ENCODE data around the gene MIA3. TPM values are rescaled to one million over a fixed set of nuclear protein-coding genes. Genes with fewer than 3 reads are reported as not detected.
"Not testable (repeated sequence)": the region's sequence is repeated elsewhere in the genome, so short reads cannot be mapped to it uniquely, and the experiment has no call there.

The MIA3 gene, protein sequence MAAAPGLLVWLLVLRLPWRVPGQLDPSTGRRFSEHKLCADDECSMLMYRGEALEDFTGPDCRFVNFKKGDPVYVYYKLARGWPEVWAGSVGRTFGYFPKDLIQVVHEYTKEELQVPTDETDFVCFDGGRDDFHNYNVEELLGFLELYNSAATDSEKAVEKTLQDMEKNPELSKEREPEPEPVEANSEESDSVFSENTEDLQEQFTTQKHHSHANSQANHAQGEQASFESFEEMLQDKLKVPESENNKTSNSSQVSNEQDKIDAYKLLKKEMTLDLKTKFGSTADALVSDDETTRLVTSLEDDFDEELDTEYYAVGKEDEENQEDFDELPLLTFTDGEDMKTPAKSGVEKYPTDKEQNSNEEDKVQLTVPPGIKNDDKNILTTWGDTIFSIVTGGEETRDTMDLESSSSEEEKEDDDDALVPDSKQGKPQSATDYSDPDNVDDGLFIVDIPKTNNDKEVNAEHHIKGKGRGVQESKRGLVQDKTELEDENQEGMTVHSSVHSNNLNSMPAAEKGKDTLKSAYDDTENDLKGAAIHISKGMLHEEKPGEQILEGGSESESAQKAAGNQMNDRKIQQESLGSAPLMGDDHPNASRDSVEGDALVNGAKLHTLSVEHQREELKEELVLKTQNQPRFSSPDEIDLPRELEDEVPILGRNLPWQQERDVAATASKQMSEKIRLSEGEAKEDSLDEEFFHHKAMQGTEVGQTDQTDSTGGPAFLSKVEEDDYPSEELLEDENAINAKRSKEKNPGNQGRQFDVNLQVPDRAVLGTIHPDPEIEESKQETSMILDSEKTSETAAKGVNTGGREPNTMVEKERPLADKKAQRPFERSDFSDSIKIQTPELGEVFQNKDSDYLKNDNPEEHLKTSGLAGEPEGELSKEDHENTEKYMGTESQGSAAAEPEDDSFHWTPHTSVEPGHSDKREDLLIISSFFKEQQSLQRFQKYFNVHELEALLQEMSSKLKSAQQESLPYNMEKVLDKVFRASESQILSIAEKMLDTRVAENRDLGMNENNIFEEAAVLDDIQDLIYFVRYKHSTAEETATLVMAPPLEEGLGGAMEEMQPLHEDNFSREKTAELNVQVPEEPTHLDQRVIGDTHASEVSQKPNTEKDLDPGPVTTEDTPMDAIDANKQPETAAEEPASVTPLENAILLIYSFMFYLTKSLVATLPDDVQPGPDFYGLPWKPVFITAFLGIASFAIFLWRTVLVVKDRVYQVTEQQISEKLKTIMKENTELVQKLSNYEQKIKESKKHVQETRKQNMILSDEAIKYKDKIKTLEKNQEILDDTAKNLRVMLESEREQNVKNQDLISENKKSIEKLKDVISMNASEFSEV (N-terminal part only)
- 29.1 and 38.6 TPM in 2 replicates for total RNA-seq (2014; rRNA removed; shearing (Covaris generic))
- 33.3 and 35.4 TPM in 2 replicates for polyA plus RNA-seq (2015; cell fraction: cytosol; rRNA removed)
- polyA plus RNA-seq (2015; cell fraction: nucleus; rRNA removed) = 110 and 154 TPM in 2 replicates

DNA sequence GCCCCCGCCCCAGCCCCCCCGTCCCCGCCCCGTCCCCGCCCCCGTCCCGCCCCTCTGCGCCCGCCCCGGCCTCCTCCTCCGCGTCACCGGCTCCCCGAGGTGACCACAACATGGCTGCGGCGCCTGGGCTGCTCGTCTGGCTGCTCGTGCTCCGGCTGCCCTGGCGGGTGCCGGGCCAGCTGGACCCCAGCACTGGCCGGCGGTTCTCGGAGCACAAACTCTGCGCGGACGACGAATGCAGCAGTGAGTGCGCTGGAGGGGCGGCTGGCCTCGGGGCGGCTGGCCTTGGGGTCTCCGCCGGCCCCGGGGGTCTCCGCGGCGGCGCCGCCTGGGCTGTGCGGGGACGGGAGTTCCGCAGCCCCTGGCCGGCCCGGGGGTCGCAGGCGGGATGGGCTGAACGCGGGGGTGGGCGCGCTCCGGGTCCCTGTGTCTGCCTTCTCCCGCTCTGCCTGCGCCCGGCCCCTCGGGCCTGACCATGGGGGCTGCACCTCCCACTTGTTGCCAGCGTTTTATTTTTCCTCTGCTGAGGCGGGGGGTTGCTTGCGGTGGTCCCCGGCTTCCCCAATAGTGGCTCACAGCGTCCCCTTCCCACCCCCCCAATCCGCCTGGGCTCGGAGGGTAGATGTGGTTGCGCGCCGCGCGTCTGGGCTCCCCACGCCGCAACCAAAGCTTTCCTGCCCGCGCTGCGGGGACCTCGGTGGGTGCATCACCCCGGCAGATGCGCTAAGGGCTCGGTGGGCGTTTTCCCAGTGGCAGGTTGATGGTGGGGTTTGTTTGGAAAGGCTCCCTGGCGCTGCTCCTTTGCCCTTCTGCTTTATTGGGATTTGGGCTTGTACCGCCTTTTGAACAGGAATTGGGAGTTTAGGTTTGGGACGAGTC, at the start of gene MIA3:
TSS of gene MIA3 (plus strand) at position 97 of the 879 bp plus-strand sequence. CDS start at position 111, 14 bp downstream.
- in situ Hi-C loops (cut with HindIII; ENCODE audit: low pct_unique_long_range_greater_than_20kb, low sequenced_read_pairs) = no loop called here
- DNase-seq (ENCODE audit: low read depth, low spot score) = no peak

DNA sequence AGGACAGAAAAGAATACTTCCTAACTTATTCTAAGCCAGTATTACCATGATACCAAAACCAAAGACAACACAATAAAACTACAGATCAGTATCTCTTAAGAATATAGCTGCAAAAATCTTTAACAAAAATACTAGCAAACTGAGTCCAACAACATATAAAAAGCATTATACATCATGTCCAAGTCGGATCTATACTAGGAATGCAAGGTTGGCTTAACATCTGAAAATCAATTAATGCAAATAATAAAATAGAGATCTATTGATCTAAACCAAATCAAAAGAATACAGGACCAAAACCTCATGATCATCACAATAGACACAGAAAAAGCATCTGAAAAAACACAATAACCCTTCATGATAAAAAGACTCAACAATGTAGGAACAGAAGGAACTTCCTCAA, 47.1 kb upstream of the MIA3 start:
- DNase-seq (ENCODE audit: low read depth, low spot score) = no peak
- in situ Hi-C loops (cut with HindIII; ENCODE audit: low pct_unique_long_range_greater_than_20kb, low sequenced_read_pairs) = no loop called here

DNA sequence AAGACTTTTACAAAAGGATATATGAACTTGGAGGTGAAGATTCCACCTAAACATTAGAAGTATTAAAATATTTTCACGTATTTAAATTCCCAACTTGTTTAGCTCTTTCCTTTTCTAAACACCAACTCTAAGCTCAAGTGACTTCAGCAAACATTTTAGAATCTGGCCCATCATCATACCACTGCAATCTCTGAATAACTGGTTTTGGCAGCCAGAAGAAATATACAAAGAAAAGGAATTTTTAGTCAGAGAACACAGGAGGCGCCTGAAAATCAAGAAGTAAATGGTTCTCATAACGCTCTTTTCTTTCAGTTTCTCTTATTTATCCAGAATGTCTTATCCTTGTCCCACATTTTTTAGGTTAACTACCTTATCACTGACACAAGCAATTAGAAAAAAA, 38.6 kb upstream of the MIA3 start:
- in situ Hi-C loops (cut with HindIII; ENCODE audit: low pct_unique_long_range_greater_than_20kb, low sequenced_read_pairs) = no loop called here
- no peak for DNase-seq (ENCODE audit: low read depth, low spot score)

DNA sequence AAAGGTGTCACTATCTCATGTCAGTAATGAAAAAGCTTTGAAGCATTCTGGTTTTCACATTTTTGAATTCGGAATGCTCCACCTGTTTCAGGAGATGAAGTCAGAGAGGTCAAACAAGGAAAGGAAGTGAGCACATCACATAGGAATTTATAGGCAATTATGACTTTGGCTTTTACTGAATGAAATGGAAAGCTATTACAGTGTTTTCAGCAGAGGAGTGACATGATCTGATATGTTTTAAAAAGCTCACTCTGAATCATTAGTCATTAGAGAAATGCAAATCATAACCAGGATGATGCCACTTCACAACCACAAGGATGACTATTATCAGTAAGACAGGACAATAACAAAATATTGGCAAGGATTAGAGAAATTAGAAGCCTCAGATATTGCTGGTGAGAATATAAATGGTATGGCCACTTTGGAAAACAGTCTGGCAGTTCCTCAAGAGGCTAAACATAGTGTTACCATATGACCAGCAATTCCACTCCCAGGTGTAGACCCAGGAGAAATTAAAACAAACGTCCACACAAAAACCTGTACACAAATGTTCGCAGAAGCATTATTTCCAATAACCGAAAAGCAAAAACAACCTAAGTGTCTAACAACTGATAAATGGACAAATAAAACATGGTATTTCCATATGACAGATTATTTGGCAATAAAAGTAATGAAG, 35.7 kb upstream of the MIA3 start:
- no peak for DNase-seq (ENCODE audit: low read depth, low spot score)
- in situ Hi-C loops (cut with HindIII; ENCODE audit: low pct_unique_long_range_greater_than_20kb, low sequenced_read_pairs) = no loop called here

DNA sequence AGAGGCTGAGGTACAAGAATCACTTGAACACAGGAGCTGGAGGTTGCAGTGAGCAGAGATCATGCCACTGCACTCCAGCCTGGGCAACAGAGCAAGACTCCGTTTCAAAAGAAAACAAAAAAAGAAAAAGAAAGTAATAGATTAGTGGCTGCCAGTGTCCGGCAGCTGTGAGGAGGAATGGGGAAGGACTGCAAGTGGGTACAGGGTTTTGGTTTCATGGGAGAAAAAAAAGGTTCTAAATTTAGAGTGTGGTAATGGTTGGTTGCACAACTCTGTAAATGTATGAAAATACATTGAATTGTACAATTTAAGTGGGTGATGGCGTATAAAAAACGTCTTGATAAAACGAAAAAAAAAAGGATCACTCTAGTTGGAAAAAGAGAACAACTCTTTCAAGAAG, 34.8 kb upstream of the MIA3 start:
- DNase-seq (ENCODE audit: low read depth, low spot score) = no peak
- in situ Hi-C loops (cut with HindIII; ENCODE audit: low pct_unique_long_range_greater_than_20kb, low sequenced_read_pairs) = no loop called here

DNA sequence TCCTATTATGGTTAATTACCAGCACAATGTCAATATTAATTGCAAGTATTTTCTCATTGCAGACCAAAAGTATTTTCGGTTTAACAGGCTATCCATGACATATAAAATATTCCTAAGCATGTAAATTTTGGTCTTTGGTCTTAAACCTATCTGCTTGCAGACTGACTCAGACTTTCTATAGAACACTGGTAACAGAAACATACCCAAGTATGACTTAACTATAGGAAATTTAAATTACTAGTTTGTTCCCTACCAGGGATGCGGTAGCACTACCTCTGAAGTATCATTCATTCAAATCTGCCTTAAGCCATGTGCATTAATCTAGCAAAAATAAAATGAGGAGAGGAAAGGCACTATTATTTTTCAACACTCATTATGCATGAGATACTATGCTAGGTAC, 31.1 kb upstream of the MIA3 start:
- no peak for DNase-seq (ENCODE audit: low read depth, low spot score)
- in situ Hi-C loops (cut with HindIII; ENCODE audit: low pct_unique_long_range_greater_than_20kb, low sequenced_read_pairs) = no loop called here

DNA sequence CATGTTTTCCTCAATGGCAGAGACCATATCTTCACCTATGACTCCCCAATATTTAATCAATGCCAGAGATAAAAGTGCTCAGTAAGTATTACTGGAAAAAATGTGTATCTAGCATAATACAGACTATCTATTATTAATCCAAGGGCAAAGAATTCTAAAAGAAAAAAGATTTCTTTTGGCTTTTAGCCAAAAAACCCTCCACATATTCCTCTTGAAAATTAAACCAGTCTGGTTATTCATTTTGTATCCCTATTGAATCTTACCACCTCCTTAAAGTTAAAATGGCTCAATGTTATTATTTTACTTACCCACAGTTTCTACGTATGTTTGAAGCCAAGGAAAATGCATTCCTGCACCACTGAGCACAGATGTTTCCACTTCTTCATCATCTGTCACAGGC, 29.8 kb upstream of the MIA3 start:
- no peak for DNase-seq (ENCODE audit: low read depth, low spot score)
- in situ Hi-C loops (cut with HindIII; ENCODE audit: low pct_unique_long_range_greater_than_20kb, low sequenced_read_pairs) = no loop called here

DNA sequence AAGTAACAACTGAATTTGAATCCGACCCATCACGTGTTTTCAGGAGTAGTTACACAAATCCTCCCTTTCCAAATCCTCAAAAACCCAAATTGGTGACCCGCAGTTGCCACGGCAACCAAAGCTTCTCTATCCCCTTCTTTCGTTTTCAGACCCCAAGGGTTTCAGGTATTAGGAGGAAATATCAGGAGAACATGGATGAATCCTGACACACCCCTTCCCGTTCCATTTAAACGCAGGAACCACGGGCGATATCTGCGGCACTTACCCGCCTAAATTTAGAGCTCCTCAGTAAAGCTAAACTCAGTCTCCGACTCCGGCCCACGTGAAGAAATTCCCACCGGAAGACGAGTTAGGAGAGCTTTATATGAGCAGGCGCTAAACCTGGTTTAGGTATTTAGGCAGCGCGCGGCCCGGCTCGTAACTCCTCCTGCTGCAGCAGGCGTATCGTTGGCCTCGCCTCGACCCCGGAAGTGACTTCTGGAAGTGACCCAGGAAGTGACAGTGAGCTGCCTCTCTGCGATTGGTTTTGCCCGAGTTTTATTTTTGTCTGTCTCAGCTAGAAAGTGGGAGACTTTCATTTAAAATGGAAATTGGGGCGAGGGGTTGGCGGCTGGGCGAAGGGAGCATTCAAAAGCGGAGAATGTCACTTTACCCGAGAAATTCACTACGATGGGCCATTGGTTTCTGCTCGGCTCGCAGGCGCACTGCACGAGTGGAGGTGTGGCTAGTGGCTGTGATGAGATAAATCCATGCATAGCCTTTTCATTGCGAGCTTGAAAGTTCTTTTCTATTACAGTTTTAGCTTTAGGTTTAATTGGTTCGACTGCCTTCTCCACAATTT, 28.2 kb upstream of the MIA3 start, which contains the start of gene TAF1A:
TSS of gene TAF1A (minus strand) at position 472 of the 841 bp plus-strand sequence.
- in situ Hi-C loops (cut with HindIII; ENCODE audit: low pct_unique_long_range_greater_than_20kb, low sequenced_read_pairs) = no loop called here
- DNase-seq (ENCODE audit: low read depth, low spot score) = peak; percentile 86

DNA sequence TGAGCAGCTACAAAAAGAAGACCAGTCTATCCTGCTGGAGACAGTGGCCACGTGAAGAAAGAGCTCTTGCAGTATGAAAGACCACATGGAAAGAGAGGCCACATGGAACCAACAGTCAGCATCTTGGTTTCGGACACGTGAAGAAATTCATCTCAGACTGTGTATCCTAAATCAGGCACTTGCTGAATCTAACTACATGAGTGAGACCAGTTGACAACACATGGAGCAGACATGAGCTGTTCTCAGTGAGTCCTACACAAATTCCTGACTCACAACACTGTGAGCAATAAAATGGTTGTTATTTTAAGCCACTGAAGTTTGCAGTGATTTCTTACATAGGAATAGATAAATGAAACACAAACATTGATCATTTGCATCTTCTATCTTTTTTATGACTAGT, 25.7 kb upstream of the MIA3 start:
- peak; percentile 7 for DNase-seq (ENCODE audit: low read depth, low spot score)
- in situ Hi-C loops (cut with HindIII; ENCODE audit: low pct_unique_long_range_greater_than_20kb, low sequenced_read_pairs) = no loop called here

DNA sequence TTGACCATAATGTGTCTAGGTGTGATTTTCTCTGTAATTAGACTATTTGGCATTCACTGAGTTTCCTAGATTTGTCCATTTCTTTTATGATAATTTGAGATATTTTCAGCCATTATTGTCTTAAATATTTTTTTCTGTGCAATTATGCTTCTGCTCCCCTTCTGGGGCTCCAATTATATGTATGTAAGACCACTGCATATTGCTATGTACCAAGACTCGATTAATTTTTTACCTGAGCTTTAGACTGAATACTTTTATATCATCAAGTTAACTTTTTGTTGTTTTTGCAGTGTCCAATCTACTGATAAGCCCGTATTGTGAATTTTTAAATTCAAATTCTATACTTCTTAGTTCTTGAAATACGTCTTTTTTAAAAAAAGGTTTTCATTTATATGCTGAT, 23.1 kb upstream of the MIA3 start:
- no peak for DNase-seq (ENCODE audit: low read depth, low spot score)
- in situ Hi-C loops (cut with HindIII; ENCODE audit: low pct_unique_long_range_greater_than_20kb, low sequenced_read_pairs) = no loop called here

DNA sequence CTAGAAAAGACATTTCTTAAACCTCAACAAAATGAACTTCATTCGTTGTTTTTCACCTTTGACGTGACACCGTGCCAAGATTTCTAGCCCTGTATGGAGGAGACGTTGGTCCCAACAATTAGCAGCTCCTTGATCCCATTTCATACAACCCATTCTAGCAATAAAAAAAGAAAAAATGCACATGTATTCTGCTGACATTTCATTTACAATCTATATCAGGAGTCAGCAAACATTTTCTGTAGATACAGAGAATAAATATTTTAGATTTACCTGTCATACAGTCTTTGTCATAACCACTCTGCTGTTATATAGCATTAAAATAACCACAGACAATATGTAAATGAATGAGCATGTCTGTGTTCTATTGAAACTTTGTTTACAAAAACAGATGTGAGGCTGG, 21.2 kb upstream of the MIA3 start:
- in situ Hi-C loops (cut with HindIII; ENCODE audit: low pct_unique_long_range_greater_than_20kb, low sequenced_read_pairs) = no loop called here

DNA sequence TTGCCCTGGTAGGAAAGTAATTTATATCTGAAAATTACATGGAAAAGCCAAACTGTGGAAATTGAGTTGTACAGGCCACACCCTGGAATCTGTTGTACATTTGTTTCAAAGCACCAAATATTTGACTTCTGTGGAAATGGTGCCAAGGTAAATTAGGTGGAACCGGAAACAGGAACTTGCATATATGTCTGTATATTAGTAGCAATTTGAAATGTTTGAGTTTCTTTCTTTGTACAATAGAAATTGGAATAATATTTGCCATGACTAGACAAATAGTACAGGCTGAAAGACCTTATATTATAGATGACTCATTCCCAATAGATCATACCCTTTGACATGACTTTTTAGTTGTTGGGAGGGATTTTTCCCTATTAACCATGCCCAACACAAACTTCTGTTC, 17.6 kb upstream of the MIA3 start:
- in situ Hi-C loops (cut with HindIII; ENCODE audit: low pct_unique_long_range_greater_than_20kb, low sequenced_read_pairs) = no loop called here
- DNase-seq (ENCODE audit: low read depth, low spot score) = no peak

More for the DNA sequence above, 21.2 kb upstream of the MIA3 start:
- DNase-seq (ENCODE audit: low read depth, low spot score) = no peak

DNA sequence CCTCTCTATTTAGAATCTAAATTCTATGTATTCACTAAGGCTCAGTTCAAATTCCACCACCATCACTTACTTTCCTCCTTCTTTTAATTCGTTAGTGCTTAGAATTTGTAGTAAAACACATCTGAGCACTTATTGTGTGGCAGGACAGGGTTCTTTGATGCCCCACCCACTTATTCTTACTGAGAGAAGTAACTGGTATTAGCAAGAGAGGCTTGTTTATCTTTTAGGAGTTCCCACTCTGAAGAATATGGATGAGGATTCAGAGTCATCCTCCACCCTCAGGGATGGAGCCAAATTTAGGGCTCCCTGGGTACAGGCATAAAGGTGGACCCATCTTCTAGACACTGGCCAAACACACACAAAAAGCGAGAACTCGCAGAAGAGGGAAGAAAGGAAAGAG, 16.6 kb upstream of the MIA3 start:
- DNase-seq (ENCODE audit: low read depth, low spot score) = no peak
- in situ Hi-C loops (cut with HindIII; ENCODE audit: low pct_unique_long_range_greater_than_20kb, low sequenced_read_pairs) = no loop called here

DNA sequence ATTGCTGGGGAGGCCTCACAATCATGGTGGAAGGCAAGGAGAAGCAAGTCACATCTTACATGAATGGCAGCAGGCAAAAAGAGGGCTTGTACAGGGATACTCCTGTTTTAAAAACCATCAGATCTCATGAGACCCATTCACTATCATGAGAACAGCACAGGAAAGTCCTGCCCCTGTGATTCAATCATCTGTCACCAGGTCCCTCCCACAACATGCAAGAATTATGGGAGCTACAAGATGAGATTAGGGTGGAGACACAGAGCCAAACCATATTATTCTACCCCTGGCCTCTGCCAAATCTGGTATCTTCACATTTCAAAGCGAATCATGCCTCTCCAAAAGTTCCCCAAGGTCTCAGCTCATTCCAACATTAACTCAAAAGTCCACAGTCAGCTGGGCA, 11.1 kb upstream of the MIA3 start:
- in situ Hi-C loops (cut with HindIII; ENCODE audit: low pct_unique_long_range_greater_than_20kb, low sequenced_read_pairs) = no loop called here
- no peak for DNase-seq (ENCODE audit: low read depth, low spot score)

DNA sequence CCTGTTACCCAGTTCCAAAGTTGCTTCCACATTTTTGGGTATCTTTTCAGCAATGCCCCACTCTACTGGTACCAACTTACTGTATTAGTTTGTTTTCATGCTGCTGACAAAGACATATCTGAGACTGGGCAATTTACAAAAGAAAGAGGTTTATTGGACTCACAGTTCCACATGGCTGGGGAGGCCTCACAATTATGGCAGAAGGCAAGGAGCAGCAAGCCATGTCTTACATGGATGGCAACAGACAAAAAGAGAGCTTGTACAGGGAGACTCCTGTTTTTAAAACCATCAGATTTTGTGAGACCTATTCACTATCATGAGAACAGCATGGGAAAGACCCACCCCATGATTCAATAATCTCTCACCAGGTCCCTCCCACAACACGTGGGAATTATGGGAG, 8.8 kb upstream of the MIA3 start:
- in situ Hi-C loops (cut with HindIII; ENCODE audit: low pct_unique_long_range_greater_than_20kb, low sequenced_read_pairs); DNase-seq (ENCODE audit: low read depth, low spot score): not testable (repeated sequence)
